HG02798 (cell line): ENCODE results near the gene USP11.

ENCODE experiments used
- ATAC-seq: cut with Tn5 transposase; IDR thresholded peaks from one replicate; pipeline ENCODE4 v1.9.1; 2021; ENCODE audit warnings: mild to moderate bottlenecking; ENCODE audit not compliant: unreplicated experiment, poor library complexity

The USP11 gene

DNA sequence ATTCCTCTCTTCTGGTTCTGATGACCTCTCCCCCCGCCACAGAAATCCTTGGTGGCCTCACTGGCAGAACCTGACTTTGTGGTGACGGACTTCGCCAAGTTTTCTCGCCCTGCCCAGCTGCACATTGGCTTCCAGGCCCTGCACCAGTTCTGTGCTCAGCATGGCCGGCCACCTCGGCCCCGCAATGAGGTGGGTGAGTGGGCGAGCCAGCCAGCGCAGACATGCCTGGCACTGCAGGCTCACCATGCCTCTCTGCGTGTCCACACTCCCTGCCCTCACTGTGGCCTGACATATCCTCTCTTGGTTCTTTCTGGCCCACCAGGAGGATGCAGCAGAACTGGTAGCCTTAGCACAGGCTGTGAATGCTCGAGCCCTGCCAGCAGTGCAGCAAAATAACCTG, 30.5 kb upstream of the USP11 start:
- no peak for ATAC-seq

DNA sequence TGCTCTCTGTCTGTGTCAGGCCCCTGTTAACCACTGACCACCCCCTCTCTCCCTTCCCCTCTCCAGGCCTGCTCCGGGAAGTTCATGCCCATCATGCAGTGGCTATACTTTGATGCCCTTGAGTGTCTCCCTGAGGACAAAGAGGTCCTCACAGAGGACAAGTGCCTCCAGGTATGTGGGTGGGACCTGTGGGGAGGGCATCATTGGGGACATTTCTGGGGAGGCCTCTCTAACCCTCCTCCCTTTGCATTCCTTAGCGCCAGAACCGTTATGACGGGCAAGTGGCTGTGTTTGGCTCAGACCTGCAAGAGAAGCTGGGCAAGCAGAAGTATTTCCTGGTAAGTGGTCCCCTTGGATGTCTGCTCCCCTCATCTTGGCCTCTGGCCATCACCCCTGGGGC, 29.9 kb upstream of the USP11 start:
- no peak for ATAC-seq

- no peak for ATAC-seq
These were observed 27.8 kb upstream of the USP11 start for GRCh38 chrX:47204970-47205369.

DNA sequence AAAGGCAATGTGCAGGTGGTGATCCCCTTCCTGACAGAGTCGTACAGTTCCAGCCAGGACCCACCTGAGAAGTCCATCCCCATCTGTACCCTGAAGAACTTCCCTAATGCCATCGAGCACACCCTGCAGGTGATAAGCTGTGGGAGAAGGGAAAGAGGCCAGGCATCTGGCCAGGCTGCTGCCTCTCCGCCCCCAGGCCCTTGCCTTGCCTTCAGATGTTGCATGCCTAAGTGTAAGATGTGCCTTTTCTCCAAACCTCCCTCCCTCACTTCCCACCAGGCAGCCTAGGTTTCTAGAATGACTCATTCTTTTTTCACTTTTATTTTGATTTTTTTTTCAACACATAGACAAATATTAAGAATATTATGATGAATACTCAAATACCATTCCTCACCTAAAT, 26.5 kb upstream of the USP11 start:
- ATAC-seq, result no peak

DNA sequence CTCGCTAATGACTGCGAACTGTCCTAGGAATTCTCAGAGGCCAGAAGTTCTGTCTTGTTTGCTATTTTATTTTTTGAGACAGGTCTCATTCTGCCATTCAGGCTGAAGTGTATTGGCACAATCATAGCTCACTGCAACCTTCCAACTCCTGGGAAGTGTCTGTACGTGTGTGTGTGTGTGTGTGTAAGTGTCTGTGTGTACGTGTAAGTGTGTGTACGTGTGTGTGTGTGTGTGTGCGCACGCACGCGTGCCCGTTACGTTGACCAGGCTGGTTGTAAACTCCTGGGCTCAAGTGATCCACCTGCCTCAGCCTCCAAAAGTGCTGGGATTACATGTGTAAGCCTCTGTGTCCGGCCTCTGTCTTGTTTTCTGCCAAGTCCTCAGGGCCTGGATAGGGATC, 24.7 kb upstream of the USP11 start:
- no peak for ATAC-seq

DNA sequence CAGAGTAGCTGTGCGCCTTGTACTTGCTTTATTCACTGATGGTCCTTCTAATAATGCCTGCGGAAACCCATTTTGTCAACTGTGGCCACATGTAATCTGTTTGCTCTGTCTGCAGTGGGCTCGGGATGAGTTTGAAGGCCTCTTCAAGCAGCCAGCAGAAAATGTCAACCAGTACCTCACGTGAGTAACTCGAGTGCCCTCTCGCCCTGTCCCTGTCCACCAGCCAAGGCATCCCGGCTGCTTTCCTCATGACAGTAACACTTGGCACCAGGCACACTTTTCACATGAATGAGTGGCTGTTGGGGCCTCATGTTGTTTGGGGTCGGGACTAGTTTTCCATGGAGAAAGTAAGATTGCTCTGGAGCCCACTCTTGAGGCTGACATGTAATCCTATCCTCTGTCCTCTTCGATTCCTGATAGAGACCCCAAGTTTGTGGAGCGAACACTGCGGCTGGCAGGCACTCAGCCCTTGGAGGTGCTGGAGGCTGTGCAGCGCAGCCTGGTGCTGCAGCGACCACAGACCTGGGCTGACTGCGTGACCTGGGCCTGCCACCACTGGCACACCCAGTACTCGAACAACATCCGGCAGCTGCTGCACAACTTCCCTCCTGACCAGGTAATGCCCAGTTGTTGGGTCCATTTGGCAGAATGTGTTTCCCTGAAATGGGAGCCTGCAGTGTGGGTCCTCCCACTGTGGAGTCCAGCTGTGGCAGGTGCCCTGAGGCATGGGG, 23.1 kb upstream of the USP11 start:
- no peak for ATAC-seq

GRCh38 chrX:47210661-47211425, 22.0 kb upstream of the USP11 start:
- ATAC-seq, result no peak

DNA sequence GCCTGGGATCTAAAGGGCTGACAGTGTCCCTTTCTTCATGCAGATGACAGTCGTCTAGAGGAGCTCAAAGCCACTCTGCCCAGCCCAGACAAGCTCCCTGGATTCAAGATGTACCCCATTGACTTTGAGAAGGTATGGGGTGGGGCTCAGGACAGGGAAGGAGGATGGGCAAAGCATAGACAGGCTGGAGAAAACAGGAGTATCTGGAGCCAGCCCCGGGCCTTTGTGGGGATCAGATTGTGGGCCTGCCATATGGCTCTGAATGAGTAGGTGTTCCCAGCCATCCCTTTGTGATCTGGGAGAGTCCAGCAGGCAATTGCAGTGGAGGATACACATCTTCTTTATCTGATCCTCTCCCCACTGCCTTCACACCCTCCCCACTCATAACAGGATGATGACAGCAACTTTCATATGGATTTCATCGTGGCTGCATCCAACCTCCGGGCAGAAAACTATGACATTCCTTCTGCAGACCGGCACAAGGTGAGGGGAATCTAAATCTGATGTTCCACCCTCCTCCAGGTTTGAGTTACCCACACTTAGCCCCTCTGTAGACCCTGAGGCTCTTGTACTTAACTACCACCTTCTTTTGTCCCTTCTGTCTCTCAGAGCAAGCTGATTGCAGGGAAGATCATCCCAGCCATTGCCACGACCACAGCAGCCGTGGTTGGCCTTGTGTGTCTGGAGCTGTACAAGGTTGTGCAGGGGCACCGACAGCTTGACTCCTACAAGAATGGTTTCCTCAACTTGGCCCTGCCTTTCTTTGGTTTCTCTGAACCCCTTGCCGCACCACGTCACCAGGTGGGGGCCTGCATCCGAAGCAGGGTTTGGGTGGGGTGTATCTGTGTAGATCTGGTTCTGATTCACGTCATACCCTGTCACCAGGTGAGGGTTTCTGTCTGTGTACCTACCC, 20.2 kb upstream of the USP11 start:
- ATAC-seq, result no peak

DNA sequence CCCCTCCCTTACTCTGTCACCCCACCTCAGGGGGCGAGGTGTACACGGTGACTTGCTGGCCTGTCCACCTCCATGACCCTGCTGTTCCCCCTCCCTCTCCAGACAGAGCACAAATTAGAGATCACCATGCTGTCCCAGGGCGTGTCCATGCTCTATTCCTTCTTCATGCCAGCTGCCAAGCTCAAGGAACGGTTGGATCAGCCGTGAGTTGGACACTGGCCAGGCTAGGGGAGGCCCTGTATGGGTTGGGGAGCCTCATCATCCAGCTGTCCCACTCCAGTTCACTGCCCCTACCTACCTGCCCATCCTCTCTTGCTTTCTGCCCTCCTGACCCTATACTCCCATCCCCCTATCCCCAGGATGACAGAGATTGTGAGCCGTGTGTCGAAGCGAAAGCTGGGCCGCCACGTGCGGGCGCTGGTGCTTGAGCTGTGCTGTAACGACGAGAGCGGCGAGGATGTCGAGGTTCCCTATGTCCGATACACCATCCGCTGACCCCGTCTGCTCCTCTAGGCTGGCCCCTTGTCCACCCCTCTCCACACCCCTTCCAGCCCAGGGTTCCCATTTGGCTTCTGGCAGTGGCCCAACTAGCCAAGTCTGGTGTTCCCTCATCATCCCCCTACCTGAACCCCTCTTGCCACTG, 18.3 kb upstream of the USP11 start:
- no peak for ATAC-seq

DNA sequence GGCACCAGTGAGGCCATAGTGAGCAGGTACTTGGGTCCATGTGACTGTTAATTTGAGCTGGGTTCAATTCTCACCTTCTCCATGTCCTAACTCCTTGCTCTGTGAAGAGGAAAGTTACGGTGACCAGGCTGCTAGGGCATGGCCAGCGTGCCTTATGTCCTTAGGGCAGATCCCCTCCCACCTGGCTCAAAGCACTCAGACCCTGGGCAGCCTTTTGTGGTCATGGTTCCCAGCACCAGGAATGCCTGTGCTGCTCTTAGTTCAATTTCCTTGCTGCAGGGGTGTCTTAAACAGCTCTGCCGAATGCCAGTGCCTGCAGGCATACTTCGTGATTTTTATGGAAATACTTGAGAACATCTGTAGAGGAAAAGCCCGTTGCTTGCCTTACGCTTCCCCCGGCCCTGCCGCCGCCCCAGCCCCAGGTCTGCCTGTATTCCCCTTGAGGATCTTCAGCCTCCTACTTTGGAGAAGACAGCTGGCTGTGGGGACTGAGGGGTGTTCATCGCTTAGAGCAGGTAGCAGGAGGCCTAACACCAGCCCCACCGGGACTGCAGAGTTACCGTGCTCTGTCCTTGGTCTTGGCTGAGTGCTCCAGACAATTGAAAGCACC, 17.4 kb upstream of the USP11 start:
- no peak for ATAC-seq

DNA sequence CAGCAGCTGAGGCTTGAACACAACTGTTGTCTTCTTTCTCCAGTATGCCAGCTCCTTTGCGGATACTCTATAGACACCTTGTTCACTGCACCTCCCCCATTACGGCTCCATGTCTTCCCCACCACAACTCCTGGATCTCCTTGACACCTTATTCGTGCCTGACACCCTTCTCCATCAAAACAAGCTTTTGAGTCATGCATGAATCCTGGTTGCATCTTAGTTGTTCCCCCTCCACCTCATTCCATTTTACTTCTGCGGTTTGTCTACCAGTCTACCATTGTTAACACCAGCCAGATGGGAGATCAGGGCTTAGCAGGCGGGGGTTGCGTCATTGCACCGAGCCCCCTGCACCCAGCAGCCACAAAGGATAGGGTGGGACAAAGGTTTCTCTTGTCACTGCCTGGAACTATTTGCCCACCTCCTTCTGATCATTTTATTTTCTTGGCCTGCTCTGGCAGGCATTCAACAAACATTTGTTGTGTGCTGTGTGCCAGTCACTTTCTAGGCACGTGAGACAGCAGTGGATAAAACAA, 16.4 kb upstream of the USP11 start:
- no peak for ATAC-seq

DNA sequence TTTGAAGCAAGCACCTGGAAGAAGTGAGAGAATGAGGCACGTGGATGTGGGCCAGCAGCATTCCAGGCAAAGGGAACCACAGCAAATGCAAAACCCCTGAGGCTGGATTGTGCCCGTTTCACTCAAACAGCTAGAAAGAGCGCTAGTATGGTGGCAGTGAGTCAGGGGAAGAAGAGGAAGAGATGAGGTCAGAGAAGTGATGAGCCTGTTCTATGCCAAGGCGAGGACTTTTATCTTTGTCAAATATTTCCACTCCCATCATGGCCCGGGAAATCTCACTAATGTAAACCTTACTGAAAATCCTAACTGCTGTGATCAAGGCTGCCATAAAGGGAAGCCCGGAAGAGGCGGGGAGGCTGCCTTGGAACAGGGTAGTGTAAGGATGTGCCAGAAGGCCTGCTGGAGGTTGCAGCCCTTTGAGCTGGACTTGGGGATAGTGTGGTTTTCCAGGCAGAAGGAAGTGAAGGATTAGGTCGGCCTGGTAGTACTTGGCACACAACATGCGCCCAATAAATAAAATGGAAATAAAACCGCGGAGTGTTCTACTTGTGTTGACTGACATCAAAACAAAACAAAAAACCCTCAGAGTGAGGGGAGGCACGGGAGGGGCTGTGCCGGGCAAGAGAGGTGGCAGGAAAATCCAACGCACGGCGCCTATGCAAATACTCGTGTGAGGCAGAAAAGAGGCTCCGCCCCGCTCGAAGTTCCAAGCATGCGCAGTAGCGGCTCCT, 15.5 kb upstream of the USP11 start:
- ATAC-seq, result no peak

GRCh38 chrX:47217852-47218279, 14.9 kb upstream of the USP11 start:
- peak; percentile 89 for ATAC-seq

DNA sequence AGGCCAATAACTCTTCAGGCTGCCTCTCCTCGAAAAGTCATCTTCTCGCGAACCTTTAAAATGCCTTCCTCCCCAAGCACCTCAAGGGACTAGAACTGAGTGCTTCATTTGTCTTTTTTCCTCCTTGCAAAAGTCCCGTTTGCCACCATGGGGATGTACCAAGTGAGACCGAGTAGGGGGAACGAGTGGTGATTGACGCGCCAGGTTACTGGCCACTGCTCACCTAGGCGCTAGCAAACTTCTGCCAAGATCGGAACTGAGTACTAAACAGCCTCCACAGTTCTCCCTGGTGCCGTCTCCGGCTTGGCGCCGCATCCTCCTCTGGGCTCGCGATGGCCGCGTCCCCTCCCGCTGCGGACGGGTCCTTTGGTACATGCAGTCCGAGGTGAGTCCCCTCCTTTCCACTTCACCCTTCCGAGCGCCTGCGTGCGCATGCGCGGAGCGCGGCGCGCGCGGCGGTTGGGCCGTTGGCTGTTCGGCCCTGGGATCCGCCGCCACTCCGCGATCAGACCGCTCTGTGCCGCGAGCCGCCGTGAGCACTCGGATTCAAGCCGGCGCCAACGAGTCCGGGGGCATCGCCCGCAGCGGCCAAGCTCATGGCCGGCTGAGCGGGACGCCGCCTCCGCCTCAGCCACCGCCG, 14.4 kb upstream of the USP11 start, which contains the start of gene CDK16:
CDK16 (plus strand) TSS at position 402 of the 640 bp plus-strand sequence. CDS start 4,877 bp downstream, outside the sequence.
- ATAC-seq, result peak; percentile 47

GRCh38 chrX:47218920-47219815, 13.6 kb upstream of the USP11 start:
- no peak for ATAC-seq

- ATAC-seq, result no peak
These were observed 11.1 kb upstream of the USP11 start for GRCh38 chrX:47221756-47222155.

DNA sequence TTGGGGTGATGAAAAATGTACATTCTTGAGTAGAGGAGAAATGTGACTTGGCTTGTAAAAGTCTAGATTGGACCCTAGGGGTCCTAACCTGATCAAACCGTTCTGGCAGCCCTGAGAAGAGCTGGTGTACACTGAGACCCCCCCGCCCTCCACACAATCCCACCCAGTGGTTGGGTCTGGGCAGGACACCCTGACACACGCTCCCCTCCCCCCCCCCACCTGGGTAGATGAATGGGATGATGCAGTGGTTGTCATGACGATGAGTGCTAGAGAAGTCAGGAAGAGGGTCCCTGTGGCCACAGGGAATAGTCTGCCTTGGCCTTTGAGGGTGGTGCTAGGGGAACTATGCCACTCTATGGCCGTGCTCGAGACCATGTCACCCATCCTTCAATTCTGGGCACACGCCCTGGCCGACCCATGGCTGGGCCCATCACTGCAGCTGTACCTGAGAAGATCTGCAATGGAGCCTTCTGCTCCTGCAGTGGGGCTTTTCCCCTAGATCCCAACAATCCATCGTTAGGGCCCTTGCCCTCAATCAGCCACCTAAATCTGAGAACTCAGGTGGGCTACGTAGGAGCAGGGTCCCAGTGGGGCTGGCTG, 10.0 kb upstream of the USP11 start:
- ATAC-seq, result no peak
